Activated CD4-positive, alpha-beta T cell treated with anti-CD3 and anti-CD28 coated beads, Interleukin-2, amount 10 ng/mL, durations not matched to agents 24 days and 14 days (primary cell): ENCODE measurements around the gene KNDC1. TPM values are rescaled to one million over a fixed set of nuclear protein-coding genes. Genes with fewer than 3 reads are reported as not detected.
"Not testable (repeated sequence)": the region's sequence is repeated elsewhere in the genome, so short reads cannot be mapped to it uniquely, and the experiment has no call there.

Source experiments
- DNase-seq: peaks from one replicate; pipeline ENCODE4 v3.0.0; 2022
- H3K27ac Mint-ChIP-seq: one replicate; pipeline ENCODE4 v1.8.0; 2022; ENCODE audit warnings: mild to moderate bottlenecking, mixed read lengths
- H3K27me3 Mint-ChIP-seq: one replicate; pipeline ENCODE4 v1.8.0; 2022; ENCODE audit warnings: mixed read lengths
- H3K36me3 Mint-ChIP-seq: one replicate; pipeline ENCODE4 v1.8.0; 2022; ENCODE audit warnings: low read depth, mild to moderate bottlenecking, mixed read lengths
- H3K4me1 Mint-ChIP-seq: one replicate; pipeline ENCODE4 v1.8.0; 2021; ENCODE audit warnings: mixed read lengths
- H3K4me3 Mint-ChIP-seq: one replicate; pipeline ENCODE4 v1.8.0; 2022; ENCODE audit warnings: mild to moderate bottlenecking, moderate library complexity, mixed read lengths
- H3K9me3 Mint-ChIP-seq: one replicate; pipeline ENCODE4 v1.8.0; 2021; ENCODE audit warnings: mixed read lengths
- intact Hi-C: fragments of 100-400 bp; cut with micrococcal nuclease; formaldehyde crosslinking; loops from one replicate; pipeline ENCODE4 v1.15.1; 2023
- total RNA-seq: library from RNA; stranded (reverse); gene quantifications from 2 replicates; pipeline ENCODE4 v1.2.3, GENCODE V29; 2022

Gene KNDC1
- total RNA-seq, 1 donor from 2014 or later: 0.19 TPM

DNA sequence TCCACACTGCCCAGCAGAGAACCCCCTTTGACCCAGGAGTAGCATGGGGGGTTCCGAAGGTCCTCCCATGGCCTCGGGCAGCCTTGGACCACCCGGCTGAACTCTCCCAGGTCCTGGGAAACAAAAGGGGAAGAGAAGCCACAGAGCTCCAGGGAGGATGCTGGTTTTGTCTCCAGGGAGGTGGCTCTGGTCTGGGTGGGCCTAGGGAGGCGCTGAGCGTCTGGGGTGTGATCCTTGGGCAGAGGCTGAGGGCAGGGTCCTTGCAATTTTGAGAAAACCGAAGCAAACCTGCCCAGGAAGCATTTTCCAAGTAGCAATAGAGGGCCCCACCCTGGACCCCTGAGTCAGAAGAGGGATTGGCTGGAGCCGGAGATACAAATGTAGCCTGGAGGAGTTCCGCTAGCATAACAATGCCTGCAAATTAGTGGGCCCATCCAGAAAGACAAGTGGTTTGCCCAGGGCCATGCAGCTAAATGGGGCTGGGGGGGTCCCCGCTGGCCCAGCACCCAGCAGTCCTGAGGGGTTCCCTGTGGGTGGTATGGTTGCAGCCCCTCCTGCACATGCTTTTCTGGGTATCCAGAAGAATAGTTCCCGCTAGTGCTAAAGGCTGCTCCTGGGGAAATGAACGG, 72.0 kb downstream of the KNDC1 start:
- H3K36me3 Mint-ChIP-seq: peaks cover 2% of the 10 kb centered on the region
- no peaks in the 10 kb centered on the region for H3K9me3 Mint-ChIP-seq
- peaks cover 59% of the 10 kb centered on the region for H3K27me3 Mint-ChIP-seq
- intact Hi-C loops: no loop called here
- H3K4me3 Mint-ChIP-seq: no peak overlapping the region
- no peak overlapping the region for H3K27ac Mint-ChIP-seq
- DNase-seq: no peak
- peaks cover 10% of the 10 kb centered on the region for H3K4me1 Mint-ChIP-seq

DNA sequence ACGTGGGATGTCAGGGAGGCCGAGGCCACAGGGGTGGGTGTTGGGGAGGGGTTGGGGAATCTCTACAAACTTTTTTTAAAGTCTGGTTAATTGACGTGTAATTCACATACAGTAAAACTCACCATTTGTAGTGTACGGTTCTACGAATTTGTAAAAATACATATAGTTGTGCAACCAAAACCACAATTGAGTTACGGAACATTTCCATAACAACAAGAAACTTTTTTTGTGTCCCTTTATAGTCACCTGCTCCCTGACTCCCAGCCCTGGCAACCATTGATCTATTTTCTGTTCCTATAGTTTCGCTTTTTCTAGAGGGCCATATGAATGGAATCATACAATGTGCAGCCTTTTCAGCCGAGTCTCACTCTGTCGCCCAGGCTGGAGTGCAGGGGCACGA, 74.8 kb downstream of the KNDC1 start:
- H3K27ac Mint-ChIP-seq, DNase-seq, intact Hi-C loops, H3K9me3 Mint-ChIP-seq, H3K4me1 Mint-ChIP-seq, H3K36me3 Mint-ChIP-seq: not testable (repeated sequence)
- Mint-ChIP-seq H3K27me3 (peaks cover 55% of the 10 kb centered on the region), H3K4me3 (peak overlapping the region; percentile 66)

DNA sequence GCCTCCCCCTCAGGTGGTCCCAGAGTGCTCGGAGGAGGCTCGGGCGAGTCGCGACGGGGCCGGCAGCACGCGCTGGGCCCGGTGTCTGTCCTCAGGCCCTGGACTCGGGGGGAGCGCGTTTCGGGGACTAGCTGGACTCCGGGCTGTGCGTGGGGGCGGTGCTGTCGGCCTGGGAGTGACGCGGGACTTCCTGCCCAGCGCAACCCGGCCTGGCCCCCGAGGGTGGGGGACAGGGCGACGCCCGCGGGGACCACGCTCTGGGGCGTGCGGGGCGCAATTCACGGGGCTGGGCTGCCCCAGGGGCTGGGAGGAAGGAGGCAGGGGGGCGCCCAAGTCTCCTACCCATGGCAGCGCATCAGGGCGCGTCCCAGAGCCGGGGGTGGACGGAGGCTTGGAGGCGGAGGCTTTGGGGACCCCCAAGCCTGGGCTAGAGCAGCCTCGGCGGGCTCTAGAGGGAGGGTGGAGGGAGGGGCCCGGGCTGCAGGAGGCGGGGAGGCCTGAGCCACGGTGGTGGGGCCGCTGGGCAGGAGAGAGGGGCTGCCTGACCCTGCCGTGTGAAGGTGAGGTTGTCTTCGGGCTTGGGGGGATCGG, 75.3 kb downstream of the KNDC1 start:
- Mint-ChIP-seq H3K27ac (no peak overlapping the region), H3K36me3 (no peaks in the 10 kb centered on the region), H3K9me3 (no peaks in the 10 kb centered on the region), H3K27me3 (peaks cover 55% of the 10 kb centered on the region), H3K4me3 (peak overlapping the region; percentile 66), H3K4me1 (peaks cover 5% of the 10 kb centered on the region)
- DNase-seq: no peak
- intact Hi-C loops: no loop called here

DNA sequence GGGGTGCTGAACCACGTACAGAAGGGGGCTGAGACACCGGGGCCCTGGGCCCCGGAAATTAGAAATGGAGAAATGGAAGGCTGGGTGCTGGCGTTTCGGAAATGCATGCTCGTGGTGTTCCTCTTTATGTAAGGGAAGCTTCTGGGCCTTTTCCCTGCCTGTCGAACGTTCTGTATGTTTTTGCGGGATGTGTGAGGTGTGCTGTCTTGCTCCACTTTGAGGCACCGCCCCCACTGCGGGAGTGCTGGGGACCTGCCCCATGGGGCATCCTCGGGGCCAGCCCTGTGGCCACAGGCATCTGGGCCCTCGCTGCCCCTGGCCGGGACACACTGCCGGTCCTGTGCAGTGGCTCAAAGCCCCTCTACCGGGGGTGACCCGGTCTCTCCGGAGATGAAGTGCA, 75.9 kb downstream of the KNDC1 start:
- H3K4me3 Mint-ChIP-seq: peak overlapping the region; percentile 26
- H3K9me3 Mint-ChIP-seq: no peaks in the 10 kb centered on the region
- peaks cover 5% of the 10 kb centered on the region for H3K4me1 Mint-ChIP-seq
- intact Hi-C loops: no loop called here
- H3K27me3 Mint-ChIP-seq: peaks cover 58% of the 10 kb centered on the region
- no peak overlapping the region for H3K27ac Mint-ChIP-seq
- no peak for DNase-seq
- no peaks in the 10 kb centered on the region for H3K36me3 Mint-ChIP-seq

DNA sequence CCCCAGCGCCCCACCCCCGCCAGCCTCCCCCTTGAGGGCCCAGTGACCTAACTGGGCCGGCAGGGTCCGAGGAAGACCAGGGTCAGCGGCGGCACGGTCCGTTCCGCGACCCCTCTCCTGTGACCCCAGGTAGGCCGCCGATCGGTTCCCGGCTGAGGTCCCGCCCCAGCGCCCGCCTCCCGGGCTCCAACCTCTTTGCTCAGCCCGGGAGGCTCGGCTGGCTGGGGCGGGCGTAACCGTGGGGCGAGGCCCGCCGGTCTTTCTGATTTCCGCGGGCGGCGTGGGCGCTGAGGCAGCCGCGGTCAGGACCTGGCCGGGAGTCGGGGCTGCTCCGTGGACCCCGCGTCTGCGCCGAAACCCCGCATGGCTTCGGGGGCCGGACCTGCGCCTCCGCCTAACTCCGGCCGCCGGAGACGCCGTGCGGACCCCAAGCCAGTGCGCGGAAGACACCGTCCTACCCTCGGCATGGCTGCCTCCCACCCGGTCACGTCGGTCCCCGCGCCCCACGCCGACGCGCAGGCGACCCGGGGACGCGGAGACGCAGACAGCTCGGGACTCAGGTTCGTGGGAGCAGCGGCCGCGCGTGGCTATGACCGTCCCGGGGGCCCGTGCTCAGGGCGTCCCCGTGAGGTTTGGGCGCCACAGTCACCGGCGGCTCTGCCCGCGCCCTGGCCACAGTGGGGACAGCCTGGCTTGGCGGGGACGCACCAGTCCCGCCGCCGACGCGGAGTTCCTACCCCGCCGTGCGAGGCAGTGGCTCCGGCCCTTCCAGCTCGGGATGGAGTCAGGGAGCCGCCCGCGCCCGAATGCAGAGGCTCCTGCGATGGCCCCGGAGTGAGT, 76.6 kb downstream of the KNDC1 start:
- Mint-ChIP-seq H3K36me3 (no peaks in the 10 kb centered on the region), H3K27me3 (peaks cover 61% of the 10 kb centered on the region), H3K4me3 (no peak overlapping the region), H3K9me3 (no peaks in the 10 kb centered on the region), H3K4me1 (peaks cover 8% of the 10 kb centered on the region), H3K27ac (no peak overlapping the region)
- intact Hi-C loops: no loop called here
- DNase-seq: no peak

DNA sequence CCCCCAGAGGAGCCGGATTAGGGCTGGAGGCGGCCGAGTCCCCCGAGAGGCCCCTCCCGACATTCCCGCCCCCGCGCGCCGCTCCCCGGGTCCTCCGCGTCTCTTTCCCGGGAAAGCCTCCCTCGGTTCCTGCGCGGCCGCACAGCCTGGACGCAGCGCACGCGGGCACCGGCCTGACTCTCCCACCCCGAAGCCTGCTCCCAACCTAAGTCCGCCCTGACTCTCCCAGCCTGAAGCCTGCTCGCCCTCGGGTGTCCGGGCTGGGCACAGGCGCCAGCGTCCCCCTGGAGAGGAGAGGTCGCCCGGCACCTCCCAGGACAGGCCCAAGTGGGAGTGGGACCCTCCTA, 77.2 kb downstream of the KNDC1 start:
- no peak for DNase-seq
- no peak overlapping the region for H3K4me3 Mint-ChIP-seq
- intact Hi-C loops: no loop called here
- no peaks in the 10 kb centered on the region for H3K36me3 Mint-ChIP-seq
- no peak overlapping the region for H3K27ac Mint-ChIP-seq
- H3K4me1 Mint-ChIP-seq: peaks cover 11% of the 10 kb centered on the region
- H3K9me3 Mint-ChIP-seq: no peaks in the 10 kb centered on the region
- H3K27me3 Mint-ChIP-seq: peaks cover 56% of the 10 kb centered on the region

DNA sequence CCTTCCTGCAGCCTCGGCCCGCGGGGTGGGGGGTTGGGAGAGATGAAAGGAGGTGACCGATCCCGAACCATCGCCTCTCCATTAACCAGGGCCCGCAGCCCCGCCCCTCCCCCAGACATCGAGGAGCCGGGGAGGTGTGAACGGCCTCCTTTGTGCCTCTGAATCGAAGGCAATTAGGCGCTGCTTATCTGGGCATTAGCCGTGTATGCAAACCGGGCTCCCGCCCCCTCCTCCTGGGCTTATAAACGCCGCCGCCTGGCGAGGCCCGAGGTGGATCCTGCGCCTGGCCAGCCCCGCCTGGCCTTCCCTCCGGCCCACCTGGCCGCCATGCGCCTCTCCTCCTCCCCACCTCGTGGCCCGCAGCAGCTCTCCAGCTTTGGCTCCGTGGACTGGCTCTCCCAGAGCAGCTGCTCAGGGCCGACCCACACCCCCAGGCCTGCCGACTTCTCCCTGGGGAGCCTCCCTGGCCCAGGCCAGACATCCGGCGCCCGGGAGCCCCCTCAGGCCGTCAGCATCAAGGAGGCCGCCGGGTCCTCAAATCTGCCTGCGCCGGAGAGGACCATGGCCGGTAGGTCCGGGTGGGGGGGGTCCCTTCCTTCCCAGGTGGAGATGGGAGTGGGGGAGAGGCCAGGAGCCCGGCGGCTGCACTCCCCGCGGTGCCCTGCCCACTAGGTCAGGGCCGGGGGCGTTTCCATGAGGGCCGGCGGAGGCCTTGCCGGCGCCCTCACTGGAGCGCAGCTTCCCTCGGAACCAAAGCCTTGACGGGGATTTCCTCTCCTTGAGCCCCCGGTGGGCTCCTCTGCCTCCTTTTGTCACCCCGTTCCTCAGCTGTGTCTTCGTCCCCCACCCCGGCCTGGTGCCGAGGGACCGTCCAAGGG, 77.8 kb downstream of the KNDC1 start, which contains the start of gene VENTX:
TSS of gene VENTX (plus strand) at position 268 of the 878 bp plus-strand sequence. CDS start at position 328, 60 bp downstream.
- intact Hi-C loops: no loop called here
- no peaks in the 10 kb centered on the region for H3K36me3 Mint-ChIP-seq
- H3K27ac Mint-ChIP-seq: no peak within 1 kb of the TSS
- H3K4me1 Mint-ChIP-seq: peaks cover 13% of the 10 kb centered on the region
- no peaks in the 10 kb centered on the region for H3K9me3 Mint-ChIP-seq
- H3K4me3 Mint-ChIP-seq: no peak within 1 kb of the TSS
- peaks cover 56% of the 10 kb centered on the region for H3K27me3 Mint-ChIP-seq
- DNase-seq: no peak

DNA sequence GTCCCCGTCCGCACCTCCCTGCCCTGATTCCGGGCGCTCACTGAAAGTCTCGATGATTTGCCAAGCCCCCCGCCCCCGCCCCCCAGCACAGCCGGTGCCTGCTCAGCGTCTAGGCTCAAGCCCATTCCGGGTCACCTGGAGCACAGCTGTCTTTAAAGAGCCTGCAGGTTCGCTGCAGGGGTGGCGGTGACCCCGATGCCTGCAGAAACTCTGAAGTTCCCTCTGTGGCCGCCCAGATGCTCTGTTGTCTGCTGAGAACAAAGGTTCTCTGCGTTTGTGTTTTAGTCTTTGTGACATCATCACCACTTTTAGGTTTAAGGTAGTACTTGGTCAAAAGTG, 78.4 kb downstream of the KNDC1 start:
- Mint-ChIP-seq H3K4me3 (no peak overlapping the region), H3K36me3 (no peaks in the 10 kb centered on the region), H3K27ac (no peak overlapping the region), H3K27me3 (peaks cover 54% of the 10 kb centered on the region), H3K9me3 (no peaks in the 10 kb centered on the region), H3K4me1 (peaks cover 13% of the 10 kb centered on the region)
- intact Hi-C loops: no loop called here
- no peak for DNase-seq

DNA sequence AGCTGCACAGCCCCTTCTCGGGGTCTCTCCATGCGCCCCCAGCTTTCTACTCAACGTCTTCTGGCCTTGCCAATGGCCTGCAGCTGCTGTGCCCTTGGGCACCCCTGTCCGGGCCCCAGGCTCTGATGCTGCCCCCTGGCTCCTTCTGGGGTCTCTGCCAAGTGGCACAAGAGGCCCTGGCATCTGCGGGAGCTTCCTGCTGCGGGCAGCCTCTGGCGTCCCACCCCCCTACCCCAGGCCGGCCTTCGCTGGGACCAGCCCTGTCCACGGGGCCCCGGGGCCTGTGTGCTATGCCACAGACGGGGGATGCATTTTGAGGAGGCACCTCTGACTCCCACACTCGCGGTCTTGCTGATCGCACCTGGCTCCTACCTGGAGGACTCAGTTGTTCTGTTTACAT, 80.0 kb downstream of the KNDC1 start:
- Mint-ChIP-seq H3K4me1 (peaks cover 13% of the 10 kb centered on the region), H3K9me3 (no peaks in the 10 kb centered on the region), H3K27me3 (peaks cover 40% of the 10 kb centered on the region), H3K4me3 (no peak overlapping the region), H3K27ac (no peak overlapping the region), H3K36me3 (no peaks in the 10 kb centered on the region)
- intact Hi-C loops: no loop called here
- DNase-seq: no peak

DNA sequence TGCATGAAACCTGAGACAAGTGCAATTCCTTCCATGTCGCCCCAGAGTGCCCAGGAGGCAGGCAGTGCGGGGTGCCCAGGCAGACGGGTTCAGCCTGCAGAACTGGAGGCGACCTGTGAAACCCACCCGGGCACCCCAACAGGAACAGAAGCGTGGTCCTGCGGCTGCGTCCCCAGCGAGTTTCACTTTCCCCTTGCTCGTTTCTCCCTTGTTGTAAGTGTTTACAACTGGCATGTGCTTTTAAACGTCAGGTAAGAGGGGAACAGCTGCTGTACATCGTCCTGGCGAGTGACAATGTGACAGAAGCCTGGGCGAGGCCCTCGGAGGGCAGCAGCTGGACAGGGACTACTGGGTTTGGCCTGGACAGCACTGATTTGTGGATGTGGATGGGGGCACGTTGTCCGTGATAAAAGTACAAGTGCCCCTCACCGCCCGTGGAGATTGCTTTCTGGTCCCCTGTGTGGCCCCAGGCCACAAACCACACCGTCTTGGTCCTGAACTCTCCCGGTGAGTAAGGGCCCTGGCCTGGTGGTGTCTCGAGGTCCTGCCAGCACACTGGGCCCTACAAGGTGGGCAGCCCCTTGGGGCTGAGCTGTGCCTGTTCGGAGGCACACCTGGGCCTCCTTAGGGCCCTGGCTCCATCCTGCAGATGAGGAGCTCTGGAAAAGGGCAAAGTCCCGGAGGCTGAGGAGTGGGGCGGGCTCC, 81.6 kb downstream of the KNDC1 start:
- H3K27ac Mint-ChIP-seq: no peak overlapping the region
- DNase-seq: peak; percentile 81
- H3K9me3 Mint-ChIP-seq: no peaks in the 10 kb centered on the region
- H3K4me3 Mint-ChIP-seq: peak overlapping the region; percentile 77
- no peaks in the 10 kb centered on the region for H3K36me3 Mint-ChIP-seq
- intact Hi-C loops: no loop called here
- H3K27me3 Mint-ChIP-seq: peaks cover 35% of the 10 kb centered on the region
- H3K4me1 Mint-ChIP-seq: peaks cover 11% of the 10 kb centered on the region

DNA sequence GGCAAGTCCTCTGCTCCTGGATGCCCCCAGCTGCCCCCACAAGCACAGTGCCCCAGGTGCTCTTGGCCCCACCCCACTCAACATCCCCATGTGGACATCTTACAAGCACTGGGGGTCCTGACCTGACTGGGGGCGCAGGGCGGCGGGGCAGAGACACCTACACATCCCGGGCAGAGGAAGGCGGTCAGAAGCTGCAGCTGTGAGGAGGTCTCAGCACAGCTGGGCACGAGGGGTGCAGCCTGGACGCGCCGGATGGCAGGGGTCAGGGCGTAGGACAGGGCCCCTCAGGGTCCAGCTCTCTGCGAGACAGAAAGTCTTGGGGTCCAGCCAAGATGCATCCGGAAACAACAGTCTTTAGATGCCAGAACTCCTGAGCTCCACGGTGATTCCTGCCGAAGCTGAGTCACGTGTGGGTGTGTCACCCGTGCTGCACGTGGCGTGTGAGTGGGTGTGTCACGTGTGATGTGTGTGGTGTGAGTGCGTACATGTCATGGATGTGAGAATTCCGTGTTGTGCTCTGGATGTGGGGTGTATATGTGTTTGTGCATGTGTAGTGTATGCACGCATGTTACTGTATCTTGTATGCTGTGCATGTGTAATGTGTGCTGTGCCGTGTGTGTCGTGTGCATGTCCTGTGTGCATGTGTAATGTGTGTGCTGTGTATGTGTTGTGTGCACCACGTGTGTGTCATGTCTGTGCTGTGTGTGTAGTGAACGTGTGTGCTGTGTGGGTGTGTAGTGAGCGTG, 82.8 kb downstream of the KNDC1 start:
- no peaks in the 10 kb centered on the region for H3K36me3 Mint-ChIP-seq
- peaks cover 33% of the 10 kb centered on the region for H3K27me3 Mint-ChIP-seq
- intact Hi-C loops: no loop called here
- H3K27ac Mint-ChIP-seq: no peak overlapping the region
- H3K4me1 Mint-ChIP-seq: peaks cover 11% of the 10 kb centered on the region
- peak overlapping the region; percentile 14 for H3K4me3 Mint-ChIP-seq
- no peaks in the 10 kb centered on the region for H3K9me3 Mint-ChIP-seq
- DNase-seq: no peak

DNA sequence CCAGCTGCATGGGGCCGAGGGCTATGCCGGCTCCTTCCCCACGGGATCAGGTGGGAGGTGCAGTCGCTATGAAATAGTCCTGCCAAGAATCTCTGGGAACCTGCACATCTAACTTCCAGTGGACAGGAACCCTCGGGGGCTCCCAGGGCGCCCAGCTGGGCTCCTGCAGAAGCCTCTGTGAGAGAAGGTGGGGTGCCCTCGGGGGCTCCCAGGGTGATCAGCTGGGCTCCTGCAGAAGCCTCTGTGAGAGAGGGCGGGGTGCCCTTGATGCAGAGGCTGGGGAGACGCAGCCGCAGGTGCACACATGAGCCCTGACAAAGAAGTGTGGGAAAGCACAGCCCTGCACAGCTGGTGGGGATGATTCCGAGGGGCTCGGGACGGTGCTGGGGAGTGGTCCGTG, 83.6 kb downstream of the KNDC1 start:
- Mint-ChIP-seq H3K27me3 (peaks cover 29% of the 10 kb centered on the region), H3K27ac (no peak overlapping the region), H3K4me1 (peaks cover 11% of the 10 kb centered on the region), H3K4me3 (no peak overlapping the region), H3K36me3 (no peaks in the 10 kb centered on the region), H3K9me3 (no peaks in the 10 kb centered on the region)
- intact Hi-C loops: no loop called here
- no peak for DNase-seq
